Fibroblast of lung (primary cell): ENCODE measurements around the gene STAP2.

Experiments used
- EZH2 ChIP-seq: IDR thresholded peaks from 2 replicates; pipeline ENCODE4 v1.5.1; 2012; ENCODE audit warnings: low read length, control low read depth, mild to moderate bottlenecking; ENCODE audit errors: missing control alignments
- TF ChIP-seq, protein P1 (sequence below), 2 donors: IDR thresholded peaks in 1 of 2; conservative IDR thresholded peaks in 1 of 2; 1 replicate in 1 of 2; 2 replicates in 1 of 2; pipeline ENCODE4 v1.5.1; 2011 to 2012; ENCODE audit warnings: low read length in 2 of 2, control low read depth in 1 of 2, inconsistent platforms in 1 of 2, low read depth in 1 of 2, mild to moderate bottlenecking in 1 of 2

DNA sequence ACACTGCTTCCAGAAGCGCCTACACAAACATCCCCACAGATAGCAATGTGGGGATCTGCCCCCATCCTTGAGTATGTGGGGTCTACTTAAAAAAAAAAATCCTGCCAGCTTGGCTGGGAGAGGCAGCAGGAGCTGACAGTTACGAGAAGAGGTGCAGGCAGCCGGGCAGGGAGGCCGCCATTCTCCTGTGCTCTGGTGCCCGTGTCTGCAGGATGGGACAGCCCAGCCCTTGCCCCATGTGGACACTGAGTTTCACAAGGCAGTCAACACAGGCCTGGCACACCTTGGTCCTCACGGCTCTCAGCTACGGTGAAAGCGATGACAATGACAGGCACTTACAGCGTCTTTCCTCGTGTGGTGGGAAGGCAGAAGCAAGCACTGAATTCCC lies 28.7 kb upstream of the STAP2 start:
- TF ChIP-seq, protein P1, sequence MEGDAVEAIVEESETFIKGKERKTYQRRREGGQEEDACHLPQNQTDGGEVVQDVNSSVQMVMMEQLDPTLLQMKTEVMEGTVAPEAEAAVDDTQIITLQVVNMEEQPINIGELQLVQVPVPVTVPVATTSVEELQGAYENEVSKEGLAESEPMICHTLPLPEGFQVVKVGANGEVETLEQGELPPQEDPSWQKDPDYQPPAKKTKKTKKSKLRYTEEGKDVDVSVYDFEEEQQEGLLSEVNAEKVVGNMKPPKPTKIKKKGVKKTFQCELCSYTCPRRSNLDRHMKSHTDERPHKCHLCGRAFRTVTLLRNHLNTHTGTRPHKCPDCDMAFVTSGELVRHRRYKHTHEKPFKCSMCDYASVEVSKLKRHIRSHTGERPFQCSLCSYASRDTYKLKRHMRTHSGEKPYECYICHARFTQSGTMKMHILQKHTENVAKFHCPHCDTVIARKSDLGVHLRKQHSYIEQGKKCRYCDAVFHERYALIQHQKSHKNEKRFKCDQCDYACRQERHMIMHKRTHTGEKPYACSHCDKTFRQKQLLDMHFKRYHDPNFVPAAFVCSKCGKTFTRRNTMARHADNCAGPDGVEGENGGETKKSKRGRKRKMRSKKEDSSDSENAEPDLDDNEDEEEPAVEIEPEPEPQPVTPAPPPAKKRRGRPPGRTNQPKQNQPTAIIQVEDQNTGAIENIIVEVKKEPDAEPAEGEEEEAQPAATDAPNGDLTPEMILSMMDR (conservative IDR thresholded peaks at IDR 0.05 in 1 of 2, IDR thresholded peaks at IDR 0.05 in 1 of 2; ENCODE audit: low read depth in 1 of 2, low read length in 2 of 2) = no peak
- TF ChIP-seq EZH2 = no peak
